K562 (cell line): ENCODE results near the gene CDC42SE2. TPM values are rescaled to one million over a fixed set of nuclear protein-coding genes. Genes with fewer than 3 reads are reported as not detected.

Source experiments
- ATAC-seq: fragments of 200-7000 bp; cut with Tn5 transposase; 3 replicates; pipeline ENCODE4 v1.9.1; 2020; ENCODE audit warnings: moderate library complexity
- BruUV-seq: library from RNA; stranded (reverse); fragments of 400-500 nt; replicated peaks from 2 replicates; lab custom pipeline; 2021; lab: Mats Ljungman, UMichigan
- CTCF ChIA-PET: fragments of 300-600 bp; formaldehyde crosslinking; extraction: SDS; loops from one replicate; lab custom pipeline; 2021; ENCODE audit warnings: low intra/inter-chr PET ratio; lab: Yijun Ruan, JAX
- POLR2A ChIA-PET: fragments of 300-600, 350-650 bp; sonication (Branson Sonifier 250); formaldehyde crosslinking; extraction: SDS; loops from one replicate; lab custom pipeline; 2021; ENCODE audit warnings: antibody characterized with exemption, inconsistent platforms; lab: Yijun Ruan, JAX
- DNase-seq, 4 experiments: peaks; one replicate each; pipeline versions ENCODE4 v3.0.0 to v3.0.0-alpha.2; 2011 to 2018; ENCODE audit warnings: low spot score in 3 of 4, mixed read lengths in 3 of 4; ENCODE audit errors: extremely low read depth in 1 of 4
- FAIRE-seq: peaks from 2 replicates; lab custom pipeline; 2011; peaks lifted over from hg19 to GRCh38; lab: Jason Lieb, UNC
- H2AFZ ChIP-seq: 2 replicates; pipeline ENCODE4 v1.6.0; 2011; ENCODE audit warnings: low read depth, low read length, control low read depth, inconsistent platforms
- H3K27ac ChIP-seq: fragments of 200-600 bp; 3 replicates; pipeline ENCODE4 v1.8.0; 2011; ENCODE audit warnings: low read depth, mild to moderate bottlenecking, control low read depth, inconsistent platforms, low read length, moderate library complexity, mixed read lengths; ENCODE audit errors: extremely low read depth
- H3K27me3 ChIP-seq, 2 experiments: fragments of 300-600 bp in 1 of 2; 2 replicates in 1 of 2; 3 replicates in 1 of 2; pipeline versions ENCODE4 v1.6.0 to v1.8.0; 2011; ENCODE audit warnings: inconsistent platforms in 2 of 2, low read length in 2 of 2, mild to moderate bottlenecking in 1 of 2, mixed read lengths in 1 of 2, moderate library complexity in 1 of 2; ENCODE audit not compliant: control insufficient read depth in 2 of 2, insufficient read depth in 2 of 2
- H3K36me3 ChIP-seq: fragments of 300-600 bp; 3 replicates; pipeline ENCODE4 v1.8.0; 2011; ENCODE audit warnings: mild to moderate bottlenecking, low read length, inconsistent platforms; ENCODE audit not compliant: control insufficient read depth, insufficient read depth
- H3K4me1 ChIP-seq, 2 experiments: fragments of 200-600 bp in 1 of 2; replicated peaks in 1 of 2; 2 replicates in 1 of 2; 3 replicates in 1 of 2; pipeline versions ENCODE4 v1.5.1 to v1.8.0; 2011; ENCODE audit warnings: inconsistent platforms in 2 of 2, low read length in 2 of 2, mild to moderate bottlenecking in 1 of 2, mixed read lengths in 1 of 2, moderate library complexity in 1 of 2; ENCODE audit not compliant: control insufficient read depth in 2 of 2, insufficient read depth in 2 of 2
- H3K4me2 ChIP-seq: 2 replicates; pipeline ENCODE4 v1.6.1; 2011; ENCODE audit warnings: low read length, control low read depth, inconsistent platforms, mixed read lengths; ENCODE audit not compliant: insufficient read depth
- H3K4me3 ChIP-seq: fragments of 200-600 bp; sonication (generic), shearing (Covaris generic); 2 replicates; pipeline ENCODE4 v1.5.1; 2016; ENCODE audit warnings: control low read depth, inconsistent platforms
- H3K79me2 ChIP-seq: fragments of 200-600 bp; 3 replicates; pipeline ENCODE4 v1.8.0; 2011; ENCODE audit warnings: low read length, inconsistent platforms; ENCODE audit not compliant: control insufficient read depth, insufficient read depth
- H3K9ac ChIP-seq, 2 experiments: 2 replicates each; pipeline versions ENCODE4 v1.6.0 to v1.6.1; 2011; ENCODE audit warnings: low read depth in 2 of 2, low read length in 2 of 2, control low read depth in 1 of 2, inconsistent platforms in 1 of 2, mild to moderate bottlenecking in 1 of 2, mixed read lengths in 1 of 2; ENCODE audit not compliant: insufficient read depth in 1 of 2
- H3K9me1 ChIP-seq: one replicate; pipeline ENCODE4 v1.6.0; 2011; ENCODE audit warnings: inconsistent platforms, mild to moderate bottlenecking, low read length, moderate library complexity; ENCODE audit not compliant: control insufficient read depth, insufficient read depth
- H3K9me3 ChIP-seq: replicated peaks from 2 replicates; pipeline ENCODE4 v1.5.1; 2011; ENCODE audit warnings: low read depth, low read length, inconsistent platforms; ENCODE audit not compliant: control insufficient read depth, insufficient read depth
- H4K20me1 ChIP-seq: replicated peaks from 2 replicates; pipeline ENCODE4 v1.6.1; 2011; ENCODE audit warnings: low read length, inconsistent platforms, mixed read lengths; ENCODE audit not compliant: control insufficient read depth, insufficient read depth
- FOXK2 ChIP-seq, 2 experiments: fragments of 450-650 bp; IDR thresholded peaks in 1 of 2; conservative IDR thresholded peaks in 1 of 2; 2 replicates each; pipeline ENCODE4 v1.6.1; 2016; ENCODE audit warnings: low read depth in 2 of 2, mild to moderate bottlenecking in 1 of 2
- KLF16 ChIP-seq: IDR thresholded peaks from 2 replicates; pipeline ENCODE4 v1.6.1; 2016; ENCODE audit warnings: antibody characterized with exemption
- POLR2B ChIP-seq: fragments of 450-650 bp; IDR thresholded peaks from 2 replicates; pipeline ENCODE4 v1.6.1; 2018; ENCODE audit warnings: low read depth; ENCODE audit not compliant: partially characterized antibody
- TRIM25 ChIP-seq: fragments of 450-650 bp; IDR thresholded peaks from 2 replicates; pipeline ENCODE4 v1.7.0; 2016; ENCODE audit warnings: borderline replicate concordance
- WGBS: fragments of 100-300 bp; shearing (Covaris generic); methylation state at CpG from one replicate; pipeline ENCODE4 v1.1.6; 2016; ENCODE audit warnings: low coverage, mixed read lengths; ENCODE audit not compliant: insufficient coverage; ENCODE audit errors: missing lambda C conversion rate; 5-methylcytosine and 5-hydroxymethylcytosine counted together
- in situ Hi-C: fragments of 300-500 bp; cut with MboI; formaldehyde crosslinking; loops from 4 replicates; pipeline ENCODE4 v1.15.0; 2018; ENCODE audit warnings: inconsistent platforms, mixed read lengths
- intact Hi-C: fragments of 100-400 bp; cut with micrococcal nuclease; formaldehyde crosslinking; loops from 2 replicates; pipeline ENCODE4 v1.14.2; 2022
- polyA plus RNA-seq, 8 experiments: library from polyadenylated mRNA; depleted of rRNA in 4 of 8; stranded (reverse) in 5 of 8; unstranded in 3 of 8; fragments of >200 nt; fragmentation: Nextera tagmentation in 2 of 8; fragmentation: Illumina TruSeq in 1 of 8; extraction: Ambion mirVana in 2 of 8; extraction: Trizol in 1 of 8; gene quantifications; 2 replicates each; pipeline versions ENCODE4 v1.2.1 to v1.2.3, GENCODE V29; 2011 to 2014; ENCODE audit warnings: inconsistent platforms in 1 of 8, missing spikeins in 1 of 8
- total RNA-seq, 7 experiments: library from RNA; depleted of rRNA in 6 of 7; stranded (reverse); fragments of >200 nt in 6 of 7; fragmentation: Illumina TruSeq in 2 of 7; extraction: Trizol in 2 of 7; gene quantifications; 2 replicates each; pipeline versions ENCODE4 v1.2.1 to v1.2.3, GENCODE V29; 2011 to 2021; ENCODE audit warnings: low replicate concordance in 1 of 7

The CDC42SE2 gene
- total and polyA plus RNA-seq, 9 of the 15 experiments (the other 6 are each of a cell fraction or from before 2014, with no cell fraction given) = 24.8 to 44.3 (median 32.7) TPM

- FAIRE-seq (no peak), ATAC-seq (no peak), DNase-seq (no peak)
- ChIA-PET POLR2A (interaction anchor here (0.5 kb wide), 1 partner anchor 10 kb away, joined by 3 read pairs; no protein-coding TSS in a partner anchor), CTCF (no interaction called here)
- Histone ChIP-seq H3K79me2 (peaks cover 63% of the 10 kb centered on the region), H3K36me3 (peaks cover 18% of the 10 kb centered on the region; the same call in 2 of the 3 replicates), H3K4me3 (no peak overlapping the region), H3K9me3 (no peaks in the 10 kb centered on the region), H3K4me1 (peaks cover 0 to 3% of the 10 kb centered on the region in 2 experiments; a peak in 4 of 5 replicates), H2AFZ (no peak overlapping the region), H3K27me3 (no peaks in the 10 kb centered on the region), H3K27ac (no peak overlapping the region), H3K4me2 (no peak overlapping the region), H4K20me1 (no peaks in the 10 kb centered on the region), H3K9me1 (no peaks in the 10 kb centered on the region), H3K9ac (no peak overlapping the region)
- intact Hi-C loops = no loop called here
- TF ChIP-seq TRIM25 (no peak), POLR2B (no peak), FOXK2 (conservative IDR thresholded peaks at IDR 0.05 in 1 of 2, IDR thresholded peaks at IDR 0.05 in 1 of 2; ENCODE audit: low read depth in 2 of 2) (no peak), KLF16 (no peak)
- in situ Hi-C loops = no loop called here
- no TSS peak for BruUV-seq
- 94% methylated on average over 2 of the region's 2 CpGs for WGBS
These were observed 52.2 kb downstream of the CDC42SE2 start for GRCh38 chr5:131316026-131316425.
